GM19395 (cell line): Measurements from ENCODE around the gene CYRIA.

Experiments used
- ATAC-seq: cut with Tn5 transposase; IDR thresholded peaks from one replicate; pipeline ENCODE4 v1.9.1; 2021; ENCODE audit warnings: mild to moderate bottlenecking, moderate library complexity; ENCODE audit not compliant: unreplicated experiment

CYRIA gene

GRCh38 chr2:16652296-16653082 lies 13.1 kb downstream of the CYRIA start:
- no peak for ATAC-seq

GRCh38 chr2:16650287-16651249 lies 15.1 kb downstream of the CYRIA start:
- ATAC-seq: no peak

GRCh38 chr2:16649353-16650286 lies 16.0 kb downstream of the CYRIA start:
- no peak for ATAC-seq

GRCh38 chr2:16647992-16648617 lies 17.5 kb downstream of the CYRIA start:
- ATAC-seq: no peak

GRCh38 chr2:16645775-16646559 lies 19.7 kb downstream of the CYRIA start:
- ATAC-seq: no peak

- no peak for ATAC-seq
These were observed 20.5 kb downstream of the CYRIA start for GRCh38 chr2:16645088-16645487.

- no peak for ATAC-seq
These were observed 21.3 kb downstream of the CYRIA start for GRCh38 chr2:16644221-16644925.

- no peak for ATAC-seq
These were observed 22.5 kb downstream of the CYRIA start for GRCh38 chr2:16643099-16643498.

- ATAC-seq: no peak
These were observed 23.5 kb downstream of the CYRIA start for GRCh38 chr2:16642088-16642487.

- ATAC-seq: no peak
These were observed 24.1 kb downstream of the CYRIA start for GRCh38 chr2:16641509-16641908.

GRCh38 chr2:16640867-16641266 lies 24.8 kb downstream of the CYRIA start:
- no peak for ATAC-seq

GRCh38 chr2:16640001-16640700 lies 25.5 kb downstream of the CYRIA start:
- no peak for ATAC-seq

GRCh38 chr2:16639431-16639830 lies 26.2 kb downstream of the CYRIA start:
- ATAC-seq: no peak

GRCh38 chr2:16638946-16639345 lies 26.7 kb downstream of the CYRIA start:
- no peak for ATAC-seq

GRCh38 chr2:16637304-16637703 lies 28.3 kb downstream of the CYRIA start:
- no peak for ATAC-seq

- ATAC-seq: no peak
These were observed 29.6 kb downstream of the CYRIA start for GRCh38 chr2:16635791-16636699.
